K562 (cell line): ENCODE results near the gene RCOR2. TPM values are rescaled to one million over a fixed set of nuclear protein-coding genes. Genes with fewer than 3 reads are reported as not detected.

Source experiments
- ATAC-seq: fragments of 200-7000 bp; cut with Tn5 transposase; 3 replicates; pipeline ENCODE4 v1.9.1; 2020; ENCODE audit warnings: moderate library complexity
- BruUV-seq: library from RNA; stranded (reverse); fragments of 400-500 nt; replicated peaks from 2 replicates; lab custom pipeline; 2021; lab: Mats Ljungman, UMichigan
- CTCF ChIA-PET: fragments of 300-600 bp; formaldehyde crosslinking; extraction: SDS; loops from one replicate; lab custom pipeline; 2021; ENCODE audit warnings: low intra/inter-chr PET ratio; lab: Yijun Ruan, JAX
- POLR2A ChIA-PET: fragments of 300-600, 350-650 bp; sonication (Branson Sonifier 250); formaldehyde crosslinking; extraction: SDS; loops from one replicate; lab custom pipeline; 2021; ENCODE audit warnings: antibody characterized with exemption, inconsistent platforms; lab: Yijun Ruan, JAX
- DNase-seq, 4 experiments: peaks; one replicate each; pipeline versions ENCODE4 v3.0.0 to v3.0.0-alpha.2; 2011 to 2018; ENCODE audit warnings: low spot score in 3 of 4, mixed read lengths in 3 of 4; ENCODE audit errors: extremely low read depth in 1 of 4
- FAIRE-seq: peaks from 2 replicates; lab custom pipeline; 2011; peaks lifted over from hg19 to GRCh38; lab: Jason Lieb, UNC
- H2AFZ ChIP-seq: 2 replicates; pipeline ENCODE4 v1.6.0; 2011; ENCODE audit warnings: low read depth, low read length, control low read depth, inconsistent platforms
- H3K27ac ChIP-seq: fragments of 200-600 bp; 3 replicates; pipeline ENCODE4 v1.8.0; 2011; ENCODE audit warnings: low read depth, mild to moderate bottlenecking, control low read depth, inconsistent platforms, low read length, moderate library complexity, mixed read lengths; ENCODE audit errors: extremely low read depth
- H3K27me3 ChIP-seq, 2 experiments: fragments of 300-600 bp in 1 of 2; 2 replicates in 1 of 2; 3 replicates in 1 of 2; pipeline versions ENCODE4 v1.6.0 to v1.8.0; 2011; ENCODE audit warnings: inconsistent platforms in 2 of 2, low read length in 2 of 2, mild to moderate bottlenecking in 1 of 2, mixed read lengths in 1 of 2, moderate library complexity in 1 of 2; ENCODE audit not compliant: control insufficient read depth in 2 of 2, insufficient read depth in 2 of 2
- H3K36me3 ChIP-seq: fragments of 300-600 bp; 3 replicates; pipeline ENCODE4 v1.8.0; 2011; ENCODE audit warnings: mild to moderate bottlenecking, low read length, inconsistent platforms; ENCODE audit not compliant: control insufficient read depth, insufficient read depth
- H3K4me1 ChIP-seq, 2 experiments: fragments of 200-600 bp in 1 of 2; replicated peaks in 1 of 2; 2 replicates in 1 of 2; 3 replicates in 1 of 2; pipeline versions ENCODE4 v1.5.1 to v1.8.0; 2011; ENCODE audit warnings: inconsistent platforms in 2 of 2, low read length in 2 of 2, mild to moderate bottlenecking in 1 of 2, mixed read lengths in 1 of 2, moderate library complexity in 1 of 2; ENCODE audit not compliant: control insufficient read depth in 2 of 2, insufficient read depth in 2 of 2
- H3K4me2 ChIP-seq: 2 replicates; pipeline ENCODE4 v1.6.1; 2011; ENCODE audit warnings: low read length, control low read depth, inconsistent platforms, mixed read lengths; ENCODE audit not compliant: insufficient read depth
- H3K4me3 ChIP-seq: fragments of 200-600 bp; sonication (generic), shearing (Covaris generic); 2 replicates; pipeline ENCODE4 v1.5.1; 2016; ENCODE audit warnings: control low read depth, inconsistent platforms
- H3K79me2 ChIP-seq: fragments of 200-600 bp; 3 replicates; pipeline ENCODE4 v1.8.0; 2011; ENCODE audit warnings: low read length, inconsistent platforms; ENCODE audit not compliant: control insufficient read depth, insufficient read depth
- H3K9ac ChIP-seq, 2 experiments: 2 replicates each; pipeline versions ENCODE4 v1.6.0 to v1.6.1; 2011; ENCODE audit warnings: low read depth in 2 of 2, low read length in 2 of 2, control low read depth in 1 of 2, inconsistent platforms in 1 of 2, mild to moderate bottlenecking in 1 of 2, mixed read lengths in 1 of 2; ENCODE audit not compliant: insufficient read depth in 1 of 2
- H3K9me1 ChIP-seq: one replicate; pipeline ENCODE4 v1.6.0; 2011; ENCODE audit warnings: inconsistent platforms, mild to moderate bottlenecking, low read length, moderate library complexity; ENCODE audit not compliant: control insufficient read depth, insufficient read depth
- H3K9me3 ChIP-seq: replicated peaks from 2 replicates; pipeline ENCODE4 v1.5.1; 2011; ENCODE audit warnings: low read depth, low read length, inconsistent platforms; ENCODE audit not compliant: control insufficient read depth, insufficient read depth
- H4K20me1 ChIP-seq: replicated peaks from 2 replicates; pipeline ENCODE4 v1.6.1; 2011; ENCODE audit warnings: low read length, inconsistent platforms, mixed read lengths; ENCODE audit not compliant: control insufficient read depth, insufficient read depth
- CREBBP ChIP-seq: IDR thresholded peaks from one replicate; pipeline ENCODE4 v1.6.1; 2012; ENCODE audit warnings: low read depth, mild to moderate bottlenecking, control low read depth, inconsistent platforms, low read length
- EHMT2 ChIP-seq: fragments of 450-650 bp; IDR thresholded peaks from 2 replicates; pipeline ENCODE4 v1.6.1; 2018; ENCODE audit warnings: antibody characterized with exemption
- HCFC1 ChIP-seq: IDR thresholded peaks from 2 replicates; pipeline ENCODE4 v1.6.1; 2012; ENCODE audit warnings: low read depth, low read length, improper control_type of control experiment
- KLF1 ChIP-seq: fragments of 450-650 bp; IDR thresholded peaks from 2 replicates; pipeline ENCODE4 v1.6.1; 2016; ENCODE audit warnings: missing genetic modification characterization, missing compliant biosample characterization
- MCM2 ChIP-seq: fragments of 450-650 bp; IDR thresholded peaks from 2 replicates; pipeline ENCODE4 v1.6.1; 2017; ENCODE audit warnings: low read depth, mild to moderate bottlenecking
- MECOM ChIP-seq: fragments of 250-450 bp; sonication (Bioruptor Pico); IDR thresholded peaks from 2 replicates; pipeline ENCODE4 v1.8.0; 2022; ENCODE audit warnings: inconsistent platforms
- MYNN ChIP-seq, 2 experiments: sonication (generic); formaldehyde crosslinking in 1 of 2; IDR thresholded peaks; 2 replicates each; pipeline versions ENCODE4 v1.5.0 to v1.6.1; 2016 to 2020; ENCODE audit warnings: antibody characterized with exemption in 1 of 2, missing genetic modification reagents in 1 of 2
- NCOA6 ChIP-seq: fragments of 450-650 bp; IDR thresholded peaks from 2 replicates; pipeline ENCODE4 v1.6.1; 2017; ENCODE audit warnings: mild to moderate bottlenecking
- RFX1 ChIP-seq: fragments of 450-650 bp; IDR thresholded peaks from 2 replicates; pipeline ENCODE4 v1.6.1; 2016; ENCODE audit warnings: mild to moderate bottlenecking, moderate library complexity
- SPI1 ChIP-seq: IDR thresholded peaks from 2 replicates; pipeline ENCODE4 v1.6.1; 2011; ENCODE audit warnings: low read depth, low read length, control low read depth, borderline replicate concordance
- ZNF551 ChIP-seq: fragments of 250-450 bp; sonication (Bioruptor Pico); IDR thresholded peaks from 2 replicates; pipeline ENCODE4 v1.5.0; 2021; ENCODE audit warnings: mild to moderate bottlenecking, moderate library complexity
- ZNF644 ChIP-seq: fragments of 200-800 bp; sonication (Bioruptor generic); IDR thresholded peaks from 2 replicates; pipeline ENCODE4 v1.6.1; 2016; ENCODE audit warnings: low read depth, missing genetic modification characterization, missing compliant biosample characterization
- WGBS: fragments of 100-300 bp; shearing (Covaris generic); methylation state at CpG from one replicate; pipeline ENCODE4 v1.1.6; 2016; ENCODE audit warnings: low coverage, mixed read lengths; ENCODE audit not compliant: insufficient coverage; ENCODE audit errors: missing lambda C conversion rate; 5-methylcytosine and 5-hydroxymethylcytosine counted together
- in situ Hi-C: fragments of 300-500 bp; cut with MboI; formaldehyde crosslinking; loops from 4 replicates; pipeline ENCODE4 v1.15.0; 2018; ENCODE audit warnings: inconsistent platforms, mixed read lengths
- intact Hi-C: fragments of 100-400 bp; cut with micrococcal nuclease; formaldehyde crosslinking; loops from 2 replicates; pipeline ENCODE4 v1.14.2; 2022
- polyA plus RNA-seq, 8 experiments: library from polyadenylated mRNA; depleted of rRNA in 4 of 8; stranded (reverse) in 5 of 8; unstranded in 3 of 8; fragments of >200 nt; fragmentation: Nextera tagmentation in 2 of 8; fragmentation: Illumina TruSeq in 1 of 8; extraction: Ambion mirVana in 2 of 8; extraction: Trizol in 1 of 8; gene quantifications; 2 replicates each; pipeline versions ENCODE4 v1.2.1 to v1.2.3, GENCODE V29; 2011 to 2014; ENCODE audit warnings: inconsistent platforms in 1 of 8, missing spikeins in 1 of 8
- total RNA-seq, 7 experiments: library from RNA; depleted of rRNA in 6 of 7; stranded (reverse); fragments of >200 nt in 6 of 7; fragmentation: Illumina TruSeq in 2 of 7; extraction: Trizol in 2 of 7; gene quantifications; 2 replicates each; pipeline versions ENCODE4 v1.2.1 to v1.2.3, GENCODE V29; 2011 to 2021; ENCODE audit warnings: low replicate concordance in 1 of 7
- TF ChIP-seq, protein P1 (sequence below), 2 experiments: fragments of 450-650 bp in 1 of 2; sonication (generic) in 1 of 2; formaldehyde crosslinking; conservative IDR thresholded peaks; 2 replicates each; pipeline versions ENCODE4 v1.4.0 to v1.8.1; 2020 to 2022; ENCODE audit warnings: mild to moderate bottlenecking in 1 of 2, missing genetic modification reagents in 1 of 2

Gene RCOR2
- total and polyA plus RNA-seq, 9 of the 15 experiments (the other 6 are each of a cell fraction or from before 2014, with no cell fraction given): 0.04 to 6.5 (median 2.5) TPM; not detected in 1

- BruUV-seq: no TSS peak
- Histone ChIP-seq H3K9ac (no peak overlapping the region; a peak in 1 of 4 replicates), H2AFZ (no peak overlapping the region), H4K20me1 (peaks cover 10% of the 10 kb centered on the region; the same call in 1 of the 2 replicates), H3K4me1 (peaks cover 24 to 32% of the 10 kb centered on the region in 2 experiments), H3K4me2 (no peak overlapping the region), H3K27ac (no peak overlapping the region), H3K9me1 (peaks cover 4% of the 10 kb centered on the region), H3K4me3 (no peak overlapping the region), H3K9me3 (no peaks in the 10 kb centered on the region), H3K79me2 (peaks cover 75% of the 10 kb centered on the region), H3K36me3 (peaks cover 8% of the 10 kb centered on the region; the same call in 2 of the 3 replicates), H3K27me3 (no peaks in the 10 kb centered on the region)
- TF ChIP-seq RFX1 (no peak), MCM2 (no peak), NCOA6 (no peak), SPI1 (no peak), ZNF551 (no peak), MECOM (CRISPR knock-in tag) (no peak), ZNF644 (tag) (no peak), EHMT2 (no peak), MYNN (IDR thresholded peaks at IDR 0.05) (no peak), MYNN (CRISPR knock-in tag; IDR thresholded peaks at IDR 0.05) (no peak), HCFC1 (no peak), KLF1 (no peak), CREBBP (no peak)
- TF ChIP-seq, protein P1, sequence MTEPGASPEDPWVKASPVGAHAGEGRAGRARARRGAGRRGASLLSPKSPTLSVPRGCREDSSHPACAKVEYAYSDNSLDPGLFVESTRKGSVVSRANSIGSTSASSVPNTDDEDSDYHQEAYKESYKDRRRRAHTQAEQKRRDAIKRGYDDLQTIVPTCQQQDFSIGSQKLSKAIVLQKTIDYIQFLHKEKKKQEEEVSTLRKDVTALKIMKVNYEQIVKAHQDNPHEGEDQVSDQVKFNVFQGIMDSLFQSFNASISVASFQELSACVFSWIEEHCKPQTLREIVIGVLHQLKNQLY (CRISPR knock-in tag; conservative IDR thresholded peaks at IDR 0.05): no peak
- no peak for FAIRE-seq
- in situ Hi-C loops: no loop called here
- DNase-seq: no peak
- no peak for ATAC-seq
- intact Hi-C loops: no loop called here
- 82% methylated on average over 6 of the region's 6 CpGs for WGBS
- ChIA-PET POLR2A (interaction anchor here (1.1 to 2.6 kb wide), 3 partner anchors 9 to 13 kb away, joined by 5 to 11 read pairs (median 7); no protein-coding TSS in a partner anchor), CTCF (no interaction called here)
Measured at GRCh38 chr11:63883791-63884190, 33.2 kb downstream of the RCOR2 start.
